Non-pigmented ciliary epithelial cell (primary cell): ENCODE results near the gene CTDSP2.

Experiments
- DNase-seq: peaks from one replicate; pipeline ENCODE4 v3.0.0-alpha.2; 2010; ENCODE audit warnings: low read depth

CTDSP2 gene

DNA sequence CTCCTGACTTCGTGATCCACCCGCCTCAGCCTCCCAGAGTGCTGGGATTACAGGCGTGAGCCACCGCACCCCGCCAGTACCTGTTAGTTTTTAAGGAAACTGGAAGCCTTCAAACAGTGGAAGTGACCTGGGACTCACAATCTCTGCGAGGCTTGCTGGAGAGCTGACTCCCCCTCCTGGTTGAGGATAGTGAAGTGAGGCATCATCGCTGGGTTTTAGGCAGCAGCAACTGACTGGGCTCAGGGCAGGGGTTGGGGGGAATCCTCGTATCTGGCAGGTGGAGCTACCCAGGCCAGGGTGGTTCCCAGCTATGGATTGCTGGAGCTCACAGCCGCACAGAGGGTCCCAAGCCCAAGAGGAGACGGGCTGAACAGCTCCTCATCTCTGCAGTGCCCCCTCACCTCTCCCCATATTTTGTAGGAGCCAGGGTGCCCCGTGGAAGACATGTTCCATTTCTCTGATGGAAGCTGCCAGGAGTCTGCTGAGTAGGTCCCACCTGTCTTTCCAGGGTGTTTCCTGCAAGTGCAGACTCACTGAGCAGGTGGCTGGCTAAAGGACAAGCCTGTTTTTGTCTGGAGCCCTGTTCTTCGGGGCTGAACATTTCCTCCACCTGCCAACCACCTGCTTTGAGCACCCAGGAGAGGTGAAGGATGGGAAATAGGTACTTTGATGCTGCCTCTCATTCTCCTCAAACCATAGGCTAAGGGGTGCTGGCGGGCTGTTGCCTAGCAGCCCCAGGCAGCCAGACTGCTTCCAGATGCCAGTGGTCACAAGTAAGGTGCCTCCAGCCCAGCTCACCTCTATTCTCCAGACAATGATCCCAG lies 31.1 kb downstream of the CTDSP2 start:
- DNase-seq = no peak

DNA sequence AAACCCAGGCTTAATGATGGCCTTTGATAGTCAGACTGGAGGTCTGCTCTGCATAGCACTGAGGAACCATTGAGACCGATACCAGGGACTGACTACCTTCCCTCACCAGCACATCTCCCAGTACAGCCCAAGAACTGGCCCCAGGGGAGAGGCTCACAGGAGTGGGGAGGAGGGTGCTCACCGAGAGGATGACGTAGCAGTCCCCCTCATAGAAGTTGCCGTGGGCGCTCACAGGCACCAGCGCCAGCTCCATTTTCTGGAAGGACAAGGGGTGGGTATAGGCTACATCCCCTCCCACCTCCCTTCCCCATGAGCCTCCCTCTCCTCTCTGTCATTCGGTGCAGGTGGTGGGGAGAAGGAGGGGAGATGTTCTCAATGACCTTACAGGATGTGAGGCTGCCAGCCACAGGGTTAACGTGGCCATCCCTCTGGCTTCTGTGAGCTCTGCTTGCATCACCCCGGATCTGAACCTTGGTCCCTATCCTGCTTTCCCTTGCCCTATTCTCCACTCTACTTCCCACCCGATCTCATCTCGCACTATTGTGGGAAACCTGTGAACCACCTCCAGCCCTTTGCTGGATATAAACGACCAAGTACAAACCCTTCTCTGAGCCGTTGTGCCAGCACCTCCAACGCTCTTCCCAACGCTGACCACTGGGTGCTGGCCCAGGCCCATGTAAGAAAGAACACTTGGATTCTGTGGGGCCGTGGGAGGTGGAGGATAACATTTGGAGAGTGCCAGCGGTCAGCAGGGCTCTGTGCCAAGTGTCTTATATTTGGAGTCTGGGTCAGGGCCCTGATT lies 32.4 kb downstream of the CTDSP2 start:
- no peak for DNase-seq

DNA sequence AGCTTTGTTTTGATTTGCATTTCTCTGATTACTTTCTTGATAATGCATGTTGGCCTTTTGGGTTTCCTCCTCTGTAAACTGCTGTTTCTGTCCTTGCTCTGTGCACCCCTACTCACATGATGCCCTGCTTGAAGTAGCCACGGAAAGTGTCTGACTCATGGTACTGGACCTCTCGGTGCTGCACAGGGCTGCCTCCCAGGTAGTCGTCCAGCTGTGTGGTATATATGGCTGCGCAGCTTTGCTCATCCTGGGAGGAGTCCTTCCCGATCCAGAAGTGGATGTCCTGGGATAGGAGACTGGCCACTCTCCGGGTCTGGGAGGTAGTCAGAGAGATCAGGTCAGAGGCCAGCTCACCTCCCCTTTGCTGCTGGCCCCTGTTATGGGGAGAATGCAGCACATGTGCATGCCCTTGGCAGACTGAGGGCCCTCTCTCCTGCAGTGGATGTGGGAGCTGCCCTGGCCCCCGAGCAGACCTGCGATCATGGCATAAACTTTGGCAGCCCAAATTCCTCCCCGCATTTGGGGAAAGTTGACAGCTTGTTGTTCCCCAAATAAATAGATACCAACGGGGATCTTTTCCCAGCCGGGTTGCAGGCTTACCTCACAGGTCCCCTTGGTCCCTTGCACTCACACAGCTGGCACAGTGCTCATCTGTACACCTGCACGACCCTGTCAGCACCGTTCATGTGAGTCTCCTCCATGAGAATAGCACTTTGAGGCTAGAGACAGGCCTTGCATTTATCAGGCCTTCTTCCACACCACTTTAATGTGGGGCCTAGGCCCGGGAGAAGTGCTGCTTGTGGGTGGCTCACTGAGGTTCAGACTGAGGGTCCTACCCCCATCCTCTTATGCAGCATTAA lies 33.2 kb downstream of the CTDSP2 start:
- no peak for DNase-seq

DNA sequence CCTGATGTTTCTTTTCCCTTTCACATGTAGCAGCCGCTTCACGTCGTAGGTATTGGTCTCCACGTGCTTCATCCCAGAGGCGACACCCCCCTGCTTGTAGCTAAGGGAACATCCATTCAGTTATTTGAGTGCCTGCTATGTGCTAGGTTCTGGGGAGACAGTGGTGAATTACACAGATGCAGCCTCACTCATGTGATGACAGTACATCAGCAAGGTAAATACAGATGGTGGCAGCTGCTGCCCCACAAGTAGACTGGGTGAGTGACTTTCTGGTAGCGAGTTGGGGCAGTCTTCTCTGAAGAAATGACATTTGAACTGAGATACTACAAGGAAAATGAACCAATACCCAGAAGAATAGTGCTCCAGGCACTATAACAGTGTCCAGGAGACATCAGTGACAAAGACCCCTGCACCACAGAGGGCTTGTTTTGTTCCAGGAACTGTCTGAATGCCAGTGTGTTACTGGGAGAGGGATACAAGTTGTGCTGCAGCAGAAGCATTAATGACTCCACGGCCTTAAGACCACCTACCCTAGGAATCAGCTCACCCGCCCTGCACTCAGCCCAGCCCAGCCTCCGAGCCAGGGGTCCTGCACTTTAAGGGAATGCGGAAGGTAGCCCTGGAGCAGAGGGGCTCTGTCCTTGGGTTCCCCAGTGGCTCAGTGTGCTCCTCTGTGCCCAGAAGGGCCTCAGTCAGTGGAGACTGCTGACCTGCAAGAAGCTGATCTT lies 35.3 kb downstream of the CTDSP2 start:
- DNase-seq = no peak

DNA sequence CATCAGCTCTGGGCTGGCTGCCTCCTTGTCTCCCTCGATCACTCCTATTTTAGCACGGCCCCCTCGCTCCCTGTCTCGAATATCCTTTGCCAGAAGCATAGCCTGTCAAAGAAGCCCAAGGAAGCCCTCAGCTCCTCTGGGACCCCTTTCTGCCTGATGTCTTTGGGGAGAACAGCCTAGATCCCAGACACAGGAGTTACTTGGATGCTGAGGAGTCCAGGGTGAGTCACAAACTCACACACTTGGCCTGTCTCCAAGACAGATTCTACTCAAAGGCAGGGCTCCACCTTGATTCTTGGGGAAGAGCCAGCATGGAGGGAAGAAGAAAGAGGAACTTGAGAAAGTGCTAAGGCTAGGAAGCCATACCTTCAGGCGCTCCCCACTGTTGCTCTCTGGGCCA lies 36.1 kb downstream of the CTDSP2 start:
- no peak for DNase-seq

DNA sequence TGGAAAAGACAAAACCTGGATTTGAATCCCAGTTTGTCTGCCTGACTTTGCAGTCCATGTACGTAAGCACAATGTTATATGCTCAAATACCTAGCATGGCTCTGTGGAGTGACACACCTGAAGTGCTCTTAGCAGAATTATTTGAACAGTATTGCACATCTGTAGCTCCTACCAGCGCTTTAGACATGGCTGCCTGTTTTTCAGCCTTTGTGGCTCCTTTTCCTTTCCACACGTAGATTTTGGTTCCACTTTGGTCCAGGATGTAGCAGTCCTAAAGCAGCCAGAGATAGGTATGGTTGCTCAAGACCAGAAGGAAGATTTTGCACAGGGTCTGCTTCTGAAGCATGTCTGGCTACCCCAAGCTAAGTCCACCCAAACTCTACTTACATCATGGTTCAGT lies 37.1 kb downstream of the CTDSP2 start:
- DNase-seq = no peak

DNA sequence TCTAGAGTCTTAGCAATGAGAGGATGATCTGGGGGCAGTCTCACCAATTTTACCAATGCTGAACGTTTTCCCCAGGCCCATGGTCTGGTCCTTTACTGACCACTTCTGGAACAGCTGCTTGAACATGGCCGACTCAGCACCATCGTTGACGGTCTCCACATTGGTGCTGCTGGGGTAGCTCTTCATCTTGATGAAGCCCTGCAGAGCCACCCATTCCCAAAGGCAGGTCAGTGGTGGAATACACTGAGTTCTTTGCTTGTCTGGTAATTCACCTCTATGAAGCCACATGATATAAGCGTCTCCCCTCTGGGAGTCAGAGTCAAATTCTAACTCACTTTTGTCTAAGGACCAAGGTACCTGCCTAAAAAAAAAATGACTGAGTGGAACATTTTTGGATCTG lies 38.2 kb downstream of the CTDSP2 start:
- no peak for DNase-seq

DNA sequence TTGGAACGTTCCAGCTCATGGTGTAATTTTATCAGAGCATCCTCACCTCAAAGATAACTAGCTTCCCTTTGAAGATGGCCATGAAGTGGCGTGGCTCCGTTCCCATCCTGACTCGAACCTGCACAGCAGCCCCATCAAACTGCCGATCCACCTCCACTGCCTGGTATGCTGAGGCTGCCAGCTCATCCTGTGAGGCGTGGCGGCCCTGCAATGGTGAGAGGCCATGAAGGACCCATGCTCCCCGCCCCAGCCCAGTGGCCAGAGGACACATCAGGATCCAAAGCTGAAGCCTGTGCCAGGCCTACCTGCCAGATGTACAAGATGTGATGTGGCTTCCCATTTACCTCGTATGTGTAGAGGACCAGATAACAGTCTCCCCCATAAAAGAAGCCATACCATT lies 39.2 kb downstream of the CTDSP2 start:
- no peak for DNase-seq

DNA sequence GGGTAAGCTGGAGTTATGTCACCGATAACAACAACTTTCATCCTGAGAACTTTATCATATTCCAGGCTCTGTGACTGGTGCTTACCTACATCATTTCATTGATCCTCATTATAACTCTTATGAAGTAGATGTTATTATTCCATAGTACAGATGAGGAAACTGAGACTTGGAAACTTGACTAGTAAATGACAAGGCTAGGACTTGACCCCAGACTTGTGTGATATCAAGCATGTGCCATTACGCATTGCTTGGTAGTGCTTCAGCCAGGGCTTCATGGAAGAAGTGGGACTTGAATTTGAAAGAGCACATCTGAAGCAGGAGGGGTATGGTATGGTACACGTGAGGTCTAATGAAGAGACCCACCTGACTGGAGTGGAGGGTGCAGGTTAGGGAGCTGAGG lies 39.9 kb downstream of the CTDSP2 start:
- no peak for DNase-seq

DNA sequence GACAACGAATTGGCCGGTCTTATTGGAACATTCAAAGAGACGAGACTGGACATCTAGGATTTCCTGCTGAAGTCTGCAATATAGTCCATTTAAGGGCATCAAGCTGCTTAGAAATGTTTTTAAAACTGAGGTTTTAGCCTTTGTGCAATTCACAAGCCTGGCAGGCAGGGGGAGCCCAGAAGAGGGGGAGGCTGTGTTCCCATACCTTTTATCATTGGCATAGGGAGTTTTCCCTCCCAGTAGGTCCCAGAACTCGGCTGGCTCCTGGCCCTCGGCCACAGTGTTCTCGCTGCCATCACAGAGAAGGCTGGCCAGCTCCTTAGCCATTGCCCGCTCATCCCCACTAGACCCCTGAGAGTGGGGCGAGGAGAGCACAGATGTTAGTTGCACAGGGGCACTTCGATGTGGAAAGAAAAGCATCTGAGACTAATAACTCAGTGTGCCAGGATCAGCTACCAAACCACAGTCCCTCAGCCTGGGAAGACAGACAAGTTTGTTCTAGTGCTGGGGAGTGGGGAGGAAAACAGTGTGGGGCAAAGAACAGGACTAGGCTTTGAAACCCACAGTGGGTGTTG lies 43.1 kb downstream of the CTDSP2 start:
- DNase-seq = no peak

DNA sequence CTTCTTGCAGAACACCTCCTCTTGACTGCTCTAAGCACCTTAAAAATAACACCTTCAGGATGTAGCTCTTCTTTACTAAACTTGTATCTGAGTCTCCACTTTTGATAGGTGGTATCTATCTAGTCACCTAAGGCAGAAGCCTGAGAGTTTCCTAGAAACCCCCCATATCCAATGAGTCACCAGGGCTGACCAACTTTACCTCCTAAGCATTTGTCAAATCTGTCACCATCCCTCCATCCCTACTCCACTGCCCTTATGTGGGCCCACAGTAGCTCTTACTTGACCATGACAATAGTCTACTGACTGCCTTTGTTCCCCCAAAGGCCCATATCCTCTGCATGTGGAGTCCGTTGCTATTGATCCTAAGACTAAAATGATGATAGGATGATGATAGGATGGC lies 43.9 kb downstream of the CTDSP2 start:
- no peak for DNase-seq

DNA sequence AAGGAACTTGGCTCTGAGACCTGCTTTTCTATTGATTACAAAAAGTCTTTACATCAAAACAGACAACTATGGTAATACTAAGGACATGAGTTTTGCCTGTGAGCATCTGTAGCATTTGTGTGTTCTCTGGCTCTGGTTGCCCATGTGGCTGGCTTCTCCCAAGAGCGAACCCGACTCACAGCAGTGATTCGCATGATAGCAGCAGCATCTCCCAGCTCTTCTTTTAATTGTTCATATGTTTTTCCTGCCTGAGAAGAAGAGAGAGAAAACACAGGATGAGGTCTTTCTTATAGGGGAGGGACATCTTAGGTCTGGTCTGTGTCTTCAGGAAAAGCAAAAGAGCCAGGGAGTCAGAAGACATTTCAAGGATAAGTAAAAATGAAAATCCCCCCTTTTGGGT lies 45.6 kb downstream of the CTDSP2 start:
- DNase-seq = no peak

DNA sequence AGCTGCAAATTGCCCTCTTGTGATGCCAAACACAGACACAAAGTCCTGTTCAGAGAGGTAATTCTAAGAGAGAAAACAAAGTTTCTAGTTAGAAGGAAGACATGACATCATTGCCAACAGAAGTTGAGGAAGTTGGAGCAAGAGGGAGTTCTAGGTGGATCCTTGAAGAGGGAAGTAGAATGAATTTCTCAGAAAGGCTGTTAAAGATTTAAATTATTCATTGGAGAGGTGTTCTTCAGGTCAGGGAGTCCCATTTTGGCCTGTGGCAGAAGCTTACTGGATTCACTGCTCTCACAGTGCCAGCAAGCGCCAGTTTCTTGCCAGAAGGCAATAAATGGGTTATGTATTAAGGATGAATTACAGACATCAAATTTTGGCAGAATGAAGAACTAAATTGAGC lies 48.6 kb downstream of the CTDSP2 start:
- no peak for DNase-seq

DNA sequence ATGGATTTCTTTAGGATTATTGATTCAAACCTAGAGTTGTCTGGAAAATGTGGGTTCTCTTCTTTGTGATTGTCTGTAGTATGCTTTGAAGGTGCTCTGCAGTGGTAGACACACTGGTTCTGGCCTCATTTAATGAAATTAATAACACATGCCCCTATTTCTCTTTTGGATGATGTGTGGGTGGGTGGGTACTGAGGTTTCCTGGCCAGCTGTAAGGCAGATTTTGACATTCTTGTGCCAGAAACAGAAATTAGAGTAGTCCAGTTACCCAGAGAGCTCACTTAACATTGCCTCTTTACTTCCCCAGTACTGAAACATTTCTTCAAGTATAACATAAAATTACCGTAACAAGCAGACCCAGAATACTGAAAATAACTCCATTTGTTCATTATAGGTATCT lies 49.5 kb downstream of the CTDSP2 start:
- DNase-seq = no peak

DNA sequence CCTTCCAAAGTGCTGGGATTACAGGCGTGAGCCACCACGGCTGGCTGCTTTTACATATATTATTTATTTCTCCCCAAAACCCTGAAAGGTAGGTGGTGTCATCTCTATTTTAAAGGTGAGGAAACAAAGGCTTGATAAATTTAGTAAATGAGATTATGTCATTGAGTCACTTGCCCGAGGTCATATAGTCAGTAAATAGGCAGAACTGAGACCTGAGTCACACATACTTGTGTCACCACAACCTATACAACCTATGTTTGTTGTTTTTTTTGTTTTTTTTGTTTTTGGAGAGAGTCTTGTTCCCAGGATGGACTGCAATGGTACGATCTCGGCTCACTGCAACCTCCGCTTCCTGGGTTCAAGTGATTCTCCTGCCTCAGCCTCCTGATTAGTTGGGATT lies 51.2 kb downstream of the CTDSP2 start:
- DNase-seq = no peak

DNA sequence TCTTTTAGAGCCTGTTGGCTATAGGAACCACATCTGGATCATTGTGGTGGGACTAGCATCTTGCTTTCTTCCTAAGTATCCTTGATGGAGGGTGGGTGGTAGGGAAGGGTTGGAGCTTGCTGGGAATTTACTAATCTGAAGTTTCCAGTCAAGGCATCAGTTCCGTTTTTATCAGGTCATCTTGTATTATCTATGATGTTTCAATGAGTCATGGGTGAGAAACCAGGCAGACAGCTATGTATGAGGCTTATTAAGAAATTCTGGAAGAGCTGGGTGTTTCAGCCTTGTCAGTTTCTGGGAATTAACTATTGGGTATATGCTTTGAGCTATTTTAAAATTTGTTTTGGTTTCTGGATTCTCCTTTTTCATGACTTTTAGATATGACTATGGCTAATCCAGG lies 52.6 kb downstream of the CTDSP2 start:
- DNase-seq = peak; percentile 82

DNA sequence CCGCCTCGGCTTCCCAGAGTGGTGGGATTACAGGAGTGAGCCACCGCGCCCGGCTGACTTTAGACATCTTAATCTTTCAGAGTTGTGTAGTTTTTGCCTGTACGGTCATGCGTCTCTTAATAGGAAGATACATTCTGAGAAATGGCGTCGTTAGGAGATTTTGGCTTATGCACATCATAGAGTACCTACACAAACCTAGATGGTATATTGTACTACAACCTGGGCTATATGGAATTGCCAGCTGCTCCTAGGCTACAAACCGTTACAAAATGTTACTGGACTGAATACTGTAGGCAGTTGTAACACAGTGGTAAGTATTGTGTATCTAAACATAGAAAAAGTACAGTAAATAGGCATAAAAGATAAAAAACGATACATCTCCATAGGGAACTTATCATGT lies 62.7 kb downstream of the CTDSP2 start:
- DNase-seq = no peak

DNA sequence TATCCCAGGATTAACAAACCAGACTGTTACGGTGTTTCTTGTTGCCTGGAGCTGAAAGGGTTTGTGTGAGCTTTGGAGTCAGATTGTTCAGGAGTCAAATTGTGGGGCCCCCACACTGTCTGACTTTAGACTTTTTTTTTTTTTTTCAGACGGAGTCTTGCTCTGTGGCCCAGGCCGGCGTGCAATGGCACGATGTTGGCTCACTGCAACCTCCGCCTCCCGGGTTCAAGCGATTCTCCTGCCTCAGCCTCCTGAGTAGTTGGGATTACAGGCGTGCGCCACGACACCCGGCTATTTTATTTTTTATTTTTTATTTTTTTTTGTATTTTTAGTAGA lies 63.1 kb downstream of the CTDSP2 start:
- DNase-seq = no peak

DNA sequence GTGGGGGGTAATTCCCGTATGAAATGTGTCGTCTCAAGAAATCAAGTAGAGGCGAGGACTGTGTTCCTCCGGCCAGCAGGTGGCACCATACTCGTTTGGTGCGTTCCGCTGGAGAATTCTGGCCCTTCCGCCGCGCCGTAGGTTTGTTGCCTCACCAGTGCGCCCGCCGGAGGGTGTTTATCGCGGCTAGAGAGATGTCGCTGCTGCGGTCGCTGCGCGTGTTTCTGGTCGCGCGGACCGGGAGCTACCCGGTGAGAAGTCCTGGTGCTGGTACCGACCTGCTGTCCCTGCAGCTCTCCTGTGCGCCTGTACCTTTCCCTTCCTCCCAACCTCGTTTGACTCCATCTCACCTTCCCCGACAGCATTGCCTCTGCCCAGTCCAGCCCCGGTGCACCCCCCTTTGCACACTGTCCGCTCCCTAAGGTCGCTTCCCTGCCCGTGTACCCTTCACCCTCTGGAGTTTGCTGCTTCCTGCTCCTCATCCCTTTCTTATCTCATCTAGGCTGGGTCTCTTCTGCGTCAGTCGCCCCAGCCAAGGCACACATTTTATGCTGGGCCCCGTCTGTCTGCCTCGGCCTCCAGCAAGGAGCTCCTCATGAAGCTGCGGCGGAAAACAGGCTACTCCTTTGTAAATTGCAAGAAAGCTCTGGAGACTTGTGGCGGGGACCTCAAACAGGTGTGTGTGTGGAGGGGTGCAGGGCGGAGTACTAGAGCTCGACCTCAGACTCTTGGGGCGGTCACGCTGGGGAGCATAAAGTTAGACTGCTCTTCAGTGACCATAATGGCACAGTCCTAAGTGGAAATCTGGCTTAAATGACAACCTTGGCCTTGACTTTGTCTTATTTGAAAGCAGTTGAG lies 63.7 kb downstream of the CTDSP2 start, which contains the start of gene TSFM:
Gene TSFM (plus strand): TSS at position 180 of the 858 bp plus-strand sequence. CDS start 15 bp downstream, at position 195.
- DNase-seq = peak; percentile 73

DNA sequence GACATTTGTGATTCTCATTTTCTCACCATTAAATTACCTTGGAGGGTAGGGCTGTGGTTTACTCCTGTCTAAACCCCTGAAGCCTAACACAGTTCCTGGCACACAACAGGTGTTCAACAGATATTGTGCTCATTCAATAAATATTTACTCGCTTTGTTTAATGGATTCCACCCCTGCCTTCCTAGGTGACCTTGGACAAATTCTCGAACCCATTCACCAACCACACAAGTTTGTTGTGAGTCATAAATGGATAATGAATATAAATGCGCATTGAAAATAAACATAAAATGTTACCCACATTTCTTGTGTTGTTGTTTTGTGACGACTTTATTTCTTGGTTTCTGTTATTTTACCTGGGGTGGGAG lies 64.3 kb downstream of the CTDSP2 start:
- no peak for DNase-seq

DNA sequence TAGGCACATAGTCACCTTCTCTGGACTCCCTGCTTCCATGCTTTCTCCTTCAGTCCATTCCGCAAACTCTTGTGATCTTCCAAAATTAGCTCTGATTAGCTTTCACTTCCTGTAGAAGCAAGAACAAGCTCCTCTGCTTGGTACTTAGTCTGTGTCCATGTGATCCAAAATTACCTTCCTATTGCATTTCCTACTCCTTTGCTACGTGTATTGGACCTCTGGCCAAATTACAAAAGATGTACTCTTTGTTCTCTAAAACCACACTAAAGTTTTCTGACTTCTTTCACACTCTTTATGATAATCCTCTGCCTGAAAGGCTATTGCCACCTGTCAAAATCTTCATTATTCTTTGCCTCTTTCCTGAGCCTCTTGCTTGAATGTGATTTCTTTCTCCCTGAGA lies 64.7 kb downstream of the CTDSP2 start:
- no peak for DNase-seq
